HG02588 (cell line): ENCODE measurements around the gene NEK8.
"Not testable (repeated sequence)": the region's sequence is repeated elsewhere in the genome, so short reads cannot be mapped to it uniquely, and the experiment has no call there.

ENCODE experiments used
- ATAC-seq: cut with Tn5 transposase; IDR thresholded peaks from one replicate; pipeline ENCODE4 v1.9.1; 2021; ENCODE audit warnings: mild to moderate bottlenecking, moderate library complexity; ENCODE audit not compliant: unreplicated experiment

The NEK8 gene

GRCh38 chr17:28710861-28711722 lies 17.5 kb upstream of the NEK8 start:
- peak; percentile 79 for ATAC-seq

- peak; percentile 23 for ATAC-seq
Observed at GRCh38 chr17:28711723-28712031, 16.9 kb upstream of the NEK8 start, which contains the start of gene PROCA1. TSS of gene PROCA1 (minus strand) at chr17:28711888. CDS start at chr17:28711660, 228 bp downstream.

GRCh38 chr17:28712032-28712704 lies 16.4 kb upstream of the NEK8 start:
- peak; percentile 26 for ATAC-seq

GRCh38 chr17:28712705-28713415 lies 15.7 kb upstream of the NEK8 start:
- ATAC-seq: no peak

GRCh38 chr17:28714281-28714680 lies 14.3 kb upstream of the NEK8 start:
- no peak for ATAC-seq

GRCh38 chr17:28715217-28715616 lies 13.4 kb upstream of the NEK8 start:
- no peak for ATAC-seq

- no peak for ATAC-seq
Observed at GRCh38 chr17:28716740-28717577, 11.6 kb upstream of the NEK8 start.

- no peak for ATAC-seq
Observed at GRCh38 chr17:28717578-28718332, 10.8 kb upstream of the NEK8 start, which contains the start of gene RAB34. TSS of gene RAB34 (minus strand) at chr17:28717868. CDS start at chr17:28717266, 602 bp downstream.

- ATAC-seq: no peak
Observed at GRCh38 chr17:28718333-28719020, 10.1 kb upstream of the NEK8 start.

- ATAC-seq: no peak
Observed at GRCh38 chr17:28719021-28719433, 9.6 kb upstream of the NEK8 start.

- no peak for ATAC-seq
Observed at GRCh38 chr17:28720247-28720996, 8.2 kb upstream of the NEK8 start.

GRCh38 chr17:28720997-28721329 lies 7.6 kb upstream of the NEK8 start:
- ATAC-seq: not testable (repeated sequence)

- no peak for ATAC-seq
Observed at GRCh38 chr17:28722417-28723158, 6.0 kb upstream of the NEK8 start.

- ATAC-seq: no peak
Observed at GRCh38 chr17:28723159-28723835, 5.3 kb upstream of the NEK8 start.

GRCh38 chr17:28723836-28724499 lies 4.6 kb upstream of the NEK8 start:
- not testable (repeated sequence) for ATAC-seq

- no peak for ATAC-seq
Observed at GRCh38 chr17:28724500-28725165, 4.0 kb upstream of the NEK8 start.
